Gastroesophageal sphincter (tissue), 3 donors: ENCODE results near the gene ANXA5.

ENCODE experiments used
- POLR2A ChIP-seq, 2 donors: fragments of 450-650 bp; IDR thresholded peaks; one replicate each; pipeline ENCODE4 v1.6.1; 2017; ENCODE audit warnings: antibody characterized with exemption in 2 of 2, mild to moderate bottlenecking in 2 of 2, moderate library complexity in 1 of 2
- TF ChIP-seq, protein P1 (sequence below), 4 experiments: fragments of 200-600 bp in 2 of 4; fragments of 450-650 bp in 2 of 4; sonication (generic) in 1 of 4; IDR thresholded peaks; one replicate each; pipeline ENCODE4 v1.5.1; 2017 to 2019; ENCODE audit warnings: antibody characterized with exemption in 4 of 4, mild to moderate bottlenecking in 2 of 4, moderate library complexity in 2 of 4

DNA sequence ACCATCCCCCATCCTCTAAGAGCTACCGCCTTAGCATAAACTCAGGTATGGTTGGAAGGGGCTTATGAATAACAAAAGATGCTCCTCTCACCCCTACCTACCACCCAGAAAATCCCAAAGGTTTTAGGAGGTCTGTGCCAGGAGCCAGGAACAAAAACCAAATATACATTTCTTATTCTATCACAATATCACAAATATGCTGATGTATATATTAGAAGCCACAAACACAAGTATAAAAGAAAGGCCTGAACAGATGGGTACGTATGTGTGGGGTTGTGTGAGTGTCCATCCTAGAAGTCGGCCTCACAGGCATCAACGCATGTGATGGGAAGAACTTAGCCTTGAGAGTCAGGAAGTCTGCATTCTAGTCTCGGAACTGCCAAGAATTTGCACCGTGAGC, 8.7 kb upstream of the ANXA5 start:
- no peak for TF ChIP-seq POLR2A (IDR thresholded peaks at IDR 0.05)
- TF ChIP-seq, protein P1, sequence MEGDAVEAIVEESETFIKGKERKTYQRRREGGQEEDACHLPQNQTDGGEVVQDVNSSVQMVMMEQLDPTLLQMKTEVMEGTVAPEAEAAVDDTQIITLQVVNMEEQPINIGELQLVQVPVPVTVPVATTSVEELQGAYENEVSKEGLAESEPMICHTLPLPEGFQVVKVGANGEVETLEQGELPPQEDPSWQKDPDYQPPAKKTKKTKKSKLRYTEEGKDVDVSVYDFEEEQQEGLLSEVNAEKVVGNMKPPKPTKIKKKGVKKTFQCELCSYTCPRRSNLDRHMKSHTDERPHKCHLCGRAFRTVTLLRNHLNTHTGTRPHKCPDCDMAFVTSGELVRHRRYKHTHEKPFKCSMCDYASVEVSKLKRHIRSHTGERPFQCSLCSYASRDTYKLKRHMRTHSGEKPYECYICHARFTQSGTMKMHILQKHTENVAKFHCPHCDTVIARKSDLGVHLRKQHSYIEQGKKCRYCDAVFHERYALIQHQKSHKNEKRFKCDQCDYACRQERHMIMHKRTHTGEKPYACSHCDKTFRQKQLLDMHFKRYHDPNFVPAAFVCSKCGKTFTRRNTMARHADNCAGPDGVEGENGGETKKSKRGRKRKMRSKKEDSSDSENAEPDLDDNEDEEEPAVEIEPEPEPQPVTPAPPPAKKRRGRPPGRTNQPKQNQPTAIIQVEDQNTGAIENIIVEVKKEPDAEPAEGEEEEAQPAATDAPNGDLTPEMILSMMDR (IDR thresholded peaks at IDR 0.05), result no peak
